Loucy (cell line): ENCODE results near the gene CDX1.
A peak's percentile ranks its signal among the peaks of the same experiment; 100 is the strongest.

Experiments
- H2AFZ ChIP-seq: fragments of 200-600 bp; sonication (generic); 2 replicates; pipeline ENCODE4 v1.6.0; 2016; ENCODE audit warnings: antibody characterized with exemption, mild to moderate bottlenecking, low read length, moderate library complexity
- H3F3A ChIP-seq: fragments of 200-600 bp; 2 replicates; pipeline ENCODE4 v1.6.0; 2016; ENCODE audit warnings: antibody characterized with exemption, low read depth, mild to moderate bottlenecking
- H3K27me3 ChIP-seq: fragments of 200-600 bp; sonication (generic); 2 replicates; pipeline ENCODE4 v1.6.1; 2014; ENCODE audit warnings: low read length, mild to moderate bottlenecking; ENCODE audit not compliant: insufficient read depth, poor library complexity, severe bottlenecking
- H3K36me3 ChIP-seq: fragments of 200-600 bp; sonication (generic); 2 replicates; pipeline ENCODE4 v1.6.1; 2016; ENCODE audit warnings: low read length; ENCODE audit not compliant: insufficient read depth
- H3K4me1 ChIP-seq: fragments of 200-600 bp; sonication (generic); 2 replicates; pipeline ENCODE4 v1.5.1; 2014; ENCODE audit warnings: low read length, mild to moderate bottlenecking; ENCODE audit not compliant: insufficient read depth, poor library complexity, severe bottlenecking
- H3K4me2 ChIP-seq: fragments of 200-600 bp; sonication (generic); 2 replicates; pipeline ENCODE4 v1.6.0; 2014; ENCODE audit warnings: antibody characterized with exemption, low read length, low read depth, mild to moderate bottlenecking; ENCODE audit not compliant: poor library complexity, severe bottlenecking
- H3K4me3 ChIP-seq: fragments of 200-600 bp; sonication (generic); 2 replicates; pipeline ENCODE4 v1.5.1; 2014; ENCODE audit warnings: low read length, mild to moderate bottlenecking, mixed read lengths; ENCODE audit not compliant: poor library complexity, severe bottlenecking
- H3K79me2 ChIP-seq: fragments of 200-600 bp; sonication (generic); 2 replicates; pipeline ENCODE4 v1.6.1; 2014; ENCODE audit warnings: low read length; ENCODE audit not compliant: insufficient read depth
- H3K9ac ChIP-seq: fragments of 200-600 bp; sonication (generic); 2 replicates; pipeline ENCODE4 v1.6.0; 2014; ENCODE audit warnings: mild to moderate bottlenecking, low read depth, low read length, moderate library complexity; ENCODE audit not compliant: poor library complexity, severe bottlenecking
- H3K9me2 ChIP-seq: fragments of 200-600 bp; sonication (generic); replicated peaks from 2 replicates; pipeline ENCODE4 v1.6.1; 2016; ENCODE audit warnings: low read depth, low read length, mixed read lengths
- H3K9me3 ChIP-seq: fragments of 200-600 bp; sonication (generic); 2 replicates; pipeline ENCODE4 v1.6.1; 2014; ENCODE audit warnings: mild to moderate bottlenecking, antibody characterized with exemption, low read length, low read depth; ENCODE audit not compliant: insufficient read depth
- H4K20me1 ChIP-seq: fragments of 200-600 bp; sonication (generic); 2 replicates; pipeline ENCODE4 v1.6.0; 2014; ENCODE audit warnings: antibody characterized with exemption, low read length, mild to moderate bottlenecking; ENCODE audit not compliant: insufficient read depth, poor library complexity, severe bottlenecking
- CTCF ChIP-seq: fragments of 200-600 bp; sonication (generic); conservative IDR thresholded peaks from 2 replicates; pipeline ENCODE4 v1.5.1; 2014; ENCODE audit warnings: mild to moderate bottlenecking, antibody characterized with exemption, low read length
- EZH2phosphoT487 ChIP-seq: fragments of 200-600 bp; IDR thresholded peaks from 2 replicates; pipeline ENCODE4 v1.6.1; 2018; ENCODE audit warnings: antibody characterized with exemption, mild to moderate bottlenecking, moderate library complexity, borderline replicate concordance

Gene CDX1

DNA sequence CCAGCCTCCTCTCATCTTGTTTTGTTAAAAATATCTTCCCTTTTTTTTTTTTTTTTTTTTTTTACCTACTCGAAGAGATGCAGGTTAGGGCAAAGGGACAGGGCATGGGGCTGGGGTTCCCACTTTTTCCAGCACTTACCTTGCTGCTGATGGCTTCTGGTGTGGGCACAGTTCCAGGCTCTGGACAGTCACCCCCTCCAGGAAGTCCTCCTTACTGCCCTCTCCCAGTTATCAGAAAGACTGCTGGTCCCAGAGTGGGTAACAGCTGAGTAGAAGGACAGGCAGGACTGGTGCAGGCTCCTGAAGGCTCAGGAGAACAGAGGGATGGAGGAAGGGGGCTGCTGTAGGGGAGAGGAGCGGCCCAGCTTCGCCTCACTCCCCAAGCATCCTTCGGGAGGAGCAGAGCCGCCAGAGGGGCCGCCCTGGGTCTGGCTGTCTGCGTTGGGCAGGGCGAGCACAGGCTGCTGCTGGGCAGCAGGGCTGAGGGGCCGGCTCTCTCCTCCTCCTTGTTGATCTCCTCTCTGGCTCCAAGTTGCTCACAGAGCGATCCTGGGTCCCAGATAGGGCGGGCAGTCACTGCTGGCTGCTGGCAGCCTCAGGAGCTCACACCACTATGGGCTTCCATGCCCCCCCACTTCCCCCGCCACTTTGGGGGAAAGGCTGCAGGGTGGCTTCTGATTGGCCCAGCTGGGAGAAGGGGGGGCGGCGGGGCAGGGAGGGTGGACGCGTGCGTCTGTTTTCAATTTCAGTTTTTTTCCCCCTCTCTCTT lies 11.1 kb upstream of the CDX1 start, which contains the start of gene PDGFRB:
TSS of gene PDGFRB (minus strand) at position 588 of the 769 bp plus-strand sequence. CDS start 18,798 bp downstream, outside the sequence.
- H3K27me3 ChIP-seq, result no peaks in the 10 kb centered on the region
- H3K79me2 ChIP-seq, result no peaks in the 10 kb centered on the region
- peak within 1 kb of the TSS; percentile 64 for H3K9ac ChIP-seq
- H3F3A ChIP-seq, result no peaks in the 10 kb centered on the region
- peak within 1 kb of the TSS; percentile 83 for H2AFZ ChIP-seq
- TF ChIP-seq CTCF (no peak), EZH2phosphoT487 (no peak)
- no peaks in the 10 kb centered on the region for H3K9me2 ChIP-seq
- H4K20me1 ChIP-seq, result no peaks in the 10 kb centered on the region
- peaks cover 5% of the 10 kb centered on the region for H3K4me1 ChIP-seq
- H3K36me3 ChIP-seq, result no peaks in the 10 kb centered on the region
- H3K4me3 ChIP-seq, result peak within 1 kb of the TSS; percentile 68
- H3K9me3 ChIP-seq, result no peaks in the 10 kb centered on the region
- peak within 1 kb of the TSS; percentile 64 for H3K4me2 ChIP-seq

GRCh38 chr5:150156027-150156368 lies 10.6 kb upstream of the CDX1 start:
- Histone ChIP-seq H3K4me2 (peak overlapping the region; percentile 64), H3K36me3 (no peaks in the 10 kb centered on the region), H3K9me2 (no peaks in the 10 kb centered on the region), H2AFZ (peak overlapping the region; percentile 83), H3K9ac (peak overlapping the region; percentile 64), H3K27me3 (no peaks in the 10 kb centered on the region), H3K4me1 (peaks cover 5% of the 10 kb centered on the region), H3K4me3 (peak overlapping the region; percentile 68), H4K20me1 (no peaks in the 10 kb centered on the region), H3K9me3 (no peaks in the 10 kb centered on the region), H3K79me2 (no peaks in the 10 kb centered on the region), H3F3A (no peaks in the 10 kb centered on the region)
- TF ChIP-seq CTCF (no peak), EZH2phosphoT487 (no peak)

DNA sequence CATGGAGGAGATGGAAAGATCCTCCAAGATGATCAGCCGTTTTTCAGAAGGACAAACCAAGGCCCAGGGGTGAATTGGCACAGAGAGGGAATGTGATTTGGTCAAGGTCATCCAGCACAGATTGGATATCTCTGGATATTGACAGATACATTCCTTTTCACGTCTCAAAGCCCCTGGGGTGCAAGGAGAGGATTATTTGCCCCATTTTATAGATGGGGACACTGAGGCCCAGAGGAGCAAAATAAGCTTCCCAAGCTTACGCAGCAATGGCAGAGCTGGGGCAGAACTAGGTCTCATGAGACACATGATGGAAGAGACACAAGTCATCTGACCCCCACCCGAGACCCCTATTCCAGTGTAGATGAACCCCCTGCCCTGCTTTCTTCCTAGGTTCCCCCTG lies 10.0 kb upstream of the CDX1 start:
- Histone ChIP-seq H3K27me3 (no peaks in the 10 kb centered on the region), H3K9me3 (no peaks in the 10 kb centered on the region), H3K4me3 (no peak overlapping the region), H2AFZ (no peak overlapping the region), H3K4me1 (peaks cover 5% of the 10 kb centered on the region), H3K4me2 (peak overlapping the region; percentile 64), H4K20me1 (no peaks in the 10 kb centered on the region), H3F3A (no peaks in the 10 kb centered on the region), H3K36me3 (no peaks in the 10 kb centered on the region), H3K9ac (no peak overlapping the region), H3K9me2 (no peaks in the 10 kb centered on the region), H3K79me2 (no peaks in the 10 kb centered on the region)
- TF ChIP-seq EZH2phosphoT487 (no peak), CTCF (no peak)
